ENCODE results near the gene KIAA0930.
"Not testable (repeated sequence)": the region's sequence is repeated elsewhere in the genome, so short reads cannot be mapped to it uniquely, and the experiment has no call there.

Gene KIAA0930

GRCh38 chr22:45240810-45241631 lies at the start of gene KIAA0930:
KIAA0930 (minus strand) TSS chr22:45240894; CDS start chr22:45240703, 191 bp downstream.
- peak; percentile 62 for DNase-seq

- DNase-seq, result no peak
Measured at GRCh38 chr22:45286854-45287551, 46.3 kb upstream of the KIAA0930 start.

- DNase-seq, result no peak
Measured at GRCh38 chr22:45285263-45286058, 44.8 kb upstream of the KIAA0930 start.

- peak; percentile 72 for DNase-seq
Measured at GRCh38 chr22:45284705-45285262, 44.1 kb upstream of the KIAA0930 start, which contains the start of gene UPK3A. UPK3A (plus strand) TSS chr22:45284949; CDS start chr22:45285014, 65 bp downstream.

GRCh38 chr22:45281010-45281409 lies 40.3 kb upstream of the KIAA0930 start:
- no peak for DNase-seq

- no peak for DNase-seq
Measured at GRCh38 chr22:45280587-45280980, 39.9 kb upstream of the KIAA0930 start.

- no peak for DNase-seq
Measured at GRCh38 chr22:45278125-45278524, 37.4 kb upstream of the KIAA0930 start.

GRCh38 chr22:45277720-45278119 lies 37.0 kb upstream of the KIAA0930 start:
- DNase-seq, result not testable (repeated sequence)

- DNase-seq, result no peak
Measured at GRCh38 chr22:45276507-45277105, 35.9 kb upstream of the KIAA0930 start.

GRCh38 chr22:45273452-45274075 lies 32.9 kb upstream of the KIAA0930 start:
- no peak for DNase-seq

- no peak for DNase-seq
Measured at GRCh38 chr22:45272498-45272897, 31.8 kb upstream of the KIAA0930 start.

GRCh38 chr22:45271667-45272201 lies 31.0 kb upstream of the KIAA0930 start:
- no peak for DNase-seq

GRCh38 chr22:45270095-45271020 lies 29.7 kb upstream of the KIAA0930 start:
- no peak for DNase-seq

- DNase-seq, result peak; percentile 84
Measured at GRCh38 chr22:45268958-45269844, 28.5 kb upstream of the KIAA0930 start.

GRCh38 chr22:45268167-45268957 lies 27.7 kb upstream of the KIAA0930 start:
- DNase-seq, result no peak

- DNase-seq, result no peak
Measured at GRCh38 chr22:45265535-45265934, 24.8 kb upstream of the KIAA0930 start.

- DNase-seq, result no peak
Measured at GRCh38 chr22:45263463-45264269, 23.0 kb upstream of the KIAA0930 start.
